HTR-8/SVneo (cell line): ENCODE data around the gene TMTC2.

Experiments used
- DNase-seq: peaks from one replicate; pipeline ENCODE4 v3.0.0; 2011; ENCODE audit warnings: low spot score, mixed read lengths; ENCODE audit not compliant: insufficient read length
- FAIRE-seq: peaks from 2 replicates; lab custom pipeline; 2011; peaks lifted over from hg19 to GRCh38; lab: Jason Lieb, UNC

Gene TMTC2

DNA sequence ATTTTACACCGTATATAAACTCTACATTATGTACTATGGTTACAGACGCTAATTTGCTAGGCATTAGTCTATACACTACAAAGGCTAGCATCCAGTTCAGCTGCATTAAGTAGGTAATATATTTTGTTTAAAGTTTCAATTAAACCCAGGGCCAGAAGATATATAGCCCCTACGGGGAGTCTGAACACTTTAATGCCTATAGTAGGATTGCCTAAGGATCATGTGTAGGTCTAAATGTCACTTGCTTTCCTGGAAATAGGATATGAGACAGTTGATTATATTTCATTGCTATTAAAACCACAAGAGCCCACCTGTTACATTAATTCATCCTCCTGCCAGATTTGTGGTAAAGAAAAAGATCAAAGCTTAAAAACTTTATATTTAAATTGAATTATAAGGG, 286.9 kb downstream of the TMTC2 start:
- FAIRE-seq: no peak
- no peak for DNase-seq

DNA sequence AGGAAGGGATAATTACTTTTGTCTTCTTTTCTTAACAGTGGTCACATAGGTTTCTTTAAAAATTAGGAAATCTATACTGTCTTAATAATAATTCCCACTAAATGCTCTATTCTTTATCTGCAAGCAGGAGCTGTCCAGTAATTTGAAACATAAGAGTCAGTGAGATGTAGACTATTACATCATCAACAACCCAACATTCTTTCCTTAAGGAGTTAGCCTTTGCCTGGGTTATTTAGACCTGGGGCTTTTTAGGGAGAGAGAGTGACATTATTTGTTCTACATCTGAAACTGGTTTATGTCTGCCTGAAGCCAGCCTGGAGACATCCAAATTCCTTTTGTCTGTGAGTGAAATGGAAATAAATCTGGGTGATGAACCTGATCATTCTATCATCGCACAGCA, 294.4 kb downstream of the TMTC2 start:
- DNase-seq: no peak
- FAIRE-seq: no peak

DNA sequence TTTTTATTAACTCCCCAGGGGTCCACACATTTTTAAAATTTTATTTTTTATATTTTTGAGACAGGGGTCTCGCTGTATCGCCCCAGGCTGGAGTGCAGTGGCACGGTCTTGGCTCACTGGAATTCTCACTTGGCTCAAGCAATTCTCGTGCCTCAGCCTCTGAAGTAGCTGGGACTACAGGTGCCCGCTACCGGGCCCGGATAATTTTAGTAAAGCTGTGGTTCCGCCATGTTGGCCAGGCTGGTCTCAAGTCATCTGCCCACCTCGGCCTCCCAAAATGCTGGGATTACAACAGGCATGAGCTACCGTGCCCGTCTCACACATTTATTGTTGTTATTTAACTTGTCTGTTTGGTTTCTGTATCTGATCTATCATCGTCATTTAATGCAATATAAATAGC, 307.4 kb downstream of the TMTC2 start:
- FAIRE-seq (no peak), DNase-seq (no peak)

GRCh38 chr12:82996168-82996812, 309.6 kb downstream of the TMTC2 start:
- DNase-seq (no peak), FAIRE-seq (no peak)

- no peak for DNase-seq
- FAIRE-seq: no peak
Measured at GRCh38 chr12:82998509-82998908, 311.8 kb downstream of the TMTC2 start.

DNA sequence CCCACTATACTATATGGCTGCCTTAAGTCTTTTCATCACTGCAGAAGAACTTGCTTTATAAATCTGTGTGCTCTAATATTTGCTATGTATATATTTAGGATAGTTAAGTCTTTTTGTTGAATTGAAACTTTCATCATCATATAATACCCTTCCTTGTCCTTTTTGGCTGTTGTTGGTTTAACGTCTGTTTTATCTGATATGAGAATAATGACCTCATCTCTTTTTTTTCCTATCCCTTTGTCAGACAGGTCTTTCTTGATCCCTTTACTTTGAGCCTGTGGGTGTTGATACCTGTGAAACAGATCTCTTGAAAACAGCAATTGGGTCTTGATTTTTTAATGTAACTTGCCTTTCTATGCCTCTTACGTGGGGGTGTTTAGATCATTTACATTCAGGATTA, 316.3 kb downstream of the TMTC2 start:
- FAIRE-seq (no peak), DNase-seq (no peak)

GRCh38 chr12:83005534-83006197, 319.0 kb downstream of the TMTC2 start:
- DNase-seq (no peak), FAIRE-seq (no peak)

DNA sequence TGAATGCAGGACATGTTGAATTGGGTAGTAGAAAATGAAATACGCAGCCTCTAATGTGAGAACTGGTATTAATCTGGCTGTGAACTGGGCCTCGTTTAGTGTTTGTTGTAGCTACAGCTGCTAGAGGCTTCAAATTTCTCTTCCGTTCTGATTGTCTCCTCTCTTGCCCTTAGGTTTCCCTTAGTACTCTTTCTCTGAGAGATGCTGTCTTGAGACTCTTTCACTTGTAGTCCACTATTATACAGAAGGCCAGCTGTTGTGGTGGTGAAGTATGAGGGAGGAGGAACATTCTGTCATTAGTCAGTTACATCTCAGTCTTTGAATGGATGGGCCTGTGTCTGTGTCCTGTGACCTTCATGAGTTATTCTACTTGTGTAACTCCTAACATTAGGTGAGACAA, 322.0 kb downstream of the TMTC2 start:
- no peak for FAIRE-seq
- DNase-seq: no peak

GRCh38 chr12:83010169-83010804, 323.6 kb downstream of the TMTC2 start:
- no peak for FAIRE-seq

DNA sequence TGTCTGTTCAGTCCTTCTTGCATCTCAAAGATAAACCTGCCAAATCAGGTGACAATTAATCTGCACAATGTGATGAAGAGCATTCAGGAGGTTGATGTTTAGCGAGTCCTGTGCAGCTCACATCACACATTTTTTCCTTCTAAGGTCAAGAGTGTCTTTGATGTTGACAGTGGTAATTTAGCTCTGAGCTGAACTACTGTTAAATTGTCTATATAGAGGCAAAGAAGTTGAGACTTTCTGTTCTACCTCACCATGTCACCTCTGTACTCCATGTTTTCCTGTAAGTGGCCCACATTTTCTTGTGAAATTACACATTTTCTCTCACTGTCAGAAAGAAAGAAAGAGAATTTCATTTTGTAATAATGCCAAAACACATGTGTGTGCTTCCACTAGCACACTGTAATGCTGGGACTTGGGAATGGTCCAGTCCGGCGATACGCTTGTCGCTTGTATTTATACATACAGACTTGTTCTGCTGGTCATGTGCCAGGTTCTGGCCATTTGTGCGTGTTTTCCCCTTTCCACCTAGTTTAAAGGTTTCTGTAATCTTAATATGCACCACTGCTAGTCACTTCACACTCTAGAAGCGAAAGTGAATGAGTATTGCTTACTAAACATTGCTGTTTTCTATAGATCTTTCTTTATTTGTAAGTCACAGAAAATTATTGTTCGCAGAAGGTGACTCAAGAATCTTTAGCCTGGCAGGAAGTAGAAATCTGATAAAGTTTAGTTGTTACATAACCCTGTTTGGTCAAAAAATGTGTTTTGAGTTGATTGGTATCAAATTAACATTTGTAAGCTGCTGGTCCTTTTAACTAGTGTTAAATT, 328.9 kb downstream of the TMTC2 start:
- no peak for FAIRE-seq

More at GRCh38 chr12:83010169-83010804, 323.6 kb downstream of the TMTC2 start:
- DNase-seq: no peak

GRCh38 chr12:83016218-83016835, 329.6 kb downstream of the TMTC2 start:
- DNase-seq: no peak

More for the DNA sequence above, 328.9 kb downstream of the TMTC2 start:
- no peak for DNase-seq

GRCh38 chr12:83016991-83017390, 330.3 kb downstream of the TMTC2 start:
- FAIRE-seq (no peak), DNase-seq (no peak)

More at GRCh38 chr12:83016218-83016835, 329.6 kb downstream of the TMTC2 start:
- no peak for FAIRE-seq

DNA sequence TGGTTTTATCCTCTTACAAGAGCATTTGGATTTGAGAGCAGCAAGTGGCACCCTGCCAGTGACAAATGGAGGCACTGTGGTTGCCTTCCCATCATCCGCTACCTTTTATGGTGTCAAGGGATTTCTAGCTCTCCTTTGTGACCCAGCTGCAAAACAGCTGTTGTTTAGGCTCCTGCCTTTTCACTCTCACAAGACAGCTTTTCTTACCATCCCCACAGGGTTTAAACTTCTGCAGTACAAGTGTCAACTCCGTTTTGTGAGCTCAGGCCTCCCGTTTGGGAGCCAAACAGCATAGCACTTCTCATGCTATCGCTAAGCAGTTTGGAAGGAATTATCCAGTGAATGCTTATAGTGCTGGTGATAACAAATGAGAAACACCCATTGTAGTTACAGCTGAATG, 331.4 kb downstream of the TMTC2 start:
- DNase-seq (no peak), FAIRE-seq (no peak)

- FAIRE-seq (no peak), DNase-seq (no peak)
Measured at GRCh38 chr12:83027021-83027723, 340.5 kb downstream of the TMTC2 start.

- FAIRE-seq: no peak
Measured at GRCh38 chr12:83031196-83031595, 344.5 kb downstream of the TMTC2 start.

DNA sequence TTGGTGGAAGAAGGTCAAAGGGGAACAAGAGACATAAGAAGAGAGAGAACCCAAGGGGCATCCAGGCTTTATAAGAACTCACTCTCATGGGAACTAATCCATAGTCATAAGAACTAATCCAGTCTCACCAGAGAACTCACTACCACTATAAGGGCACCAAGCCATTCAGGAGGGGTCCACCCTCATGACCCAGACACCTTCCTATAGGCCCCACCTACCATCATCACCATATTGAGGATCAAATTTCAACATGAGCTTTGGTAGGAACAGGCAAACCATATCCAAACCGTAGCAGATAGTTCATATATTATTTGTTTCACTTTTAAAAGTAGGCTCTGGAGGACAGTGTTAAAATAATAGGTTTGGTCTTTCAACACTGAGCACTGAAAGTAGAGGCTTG, 350.1 kb downstream of the TMTC2 start:
- DNase-seq (no peak), FAIRE-seq (no peak)

More at GRCh38 chr12:83031196-83031595, 344.5 kb downstream of the TMTC2 start:
- no peak for DNase-seq

DNA sequence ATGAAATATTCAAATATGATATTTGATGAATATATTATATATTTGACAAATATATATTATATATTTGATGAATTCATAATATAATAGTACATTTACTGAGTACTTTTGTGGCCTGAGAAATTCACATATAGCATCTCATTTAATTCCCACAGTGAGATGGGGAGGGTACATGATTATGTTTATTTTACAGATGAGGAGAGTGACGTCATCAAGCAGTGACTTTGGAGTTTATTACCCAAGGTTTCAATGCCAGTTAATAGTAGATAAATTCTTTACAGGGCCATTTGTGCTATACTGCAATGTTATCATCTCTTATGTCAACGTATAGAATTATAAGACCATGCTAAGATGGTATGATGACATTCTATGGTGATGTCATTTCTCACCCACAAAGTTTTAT, 352.7 kb downstream of the TMTC2 start:
- FAIRE-seq (no peak), DNase-seq (no peak)

DNA sequence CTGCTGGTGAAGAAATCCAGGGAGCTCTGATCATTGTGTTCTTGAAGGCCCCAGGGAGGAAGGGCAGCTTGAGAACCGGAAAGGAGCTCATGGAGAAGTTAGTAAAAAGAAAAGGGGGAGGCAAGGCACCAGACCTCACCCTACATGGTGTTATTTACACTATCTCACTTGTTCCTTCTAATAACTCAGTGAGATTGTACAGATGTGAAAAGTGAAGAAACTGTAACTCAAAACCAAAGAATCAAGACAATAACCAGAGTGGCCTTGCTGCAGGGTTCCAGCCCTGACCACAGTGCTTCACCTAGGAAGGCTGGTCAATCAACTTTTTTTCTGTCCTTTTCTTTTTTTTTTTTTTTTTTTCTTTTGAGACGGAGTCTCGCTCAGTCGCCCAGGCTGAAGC, 353.6 kb downstream of the TMTC2 start:
- DNase-seq (no peak), FAIRE-seq (no peak)

GRCh38 chr12:83040991-83041390, 354.3 kb downstream of the TMTC2 start:
- FAIRE-seq: no peak
- DNase-seq: no peak
